Endothelial cell of umbilical vein (primary cell): ENCODE data around the gene NEURL1B.

Source experiments
- CTCF ChIP-seq, 2 donors: IDR thresholded peaks; 1 replicate in 1 of 2; 2 replicates in 1 of 2; pipeline ENCODE4 v1.5.1; 2011; ENCODE audit warnings: low read length in 2 of 2, mild to moderate bottlenecking in 2 of 2, moderate library complexity in 2 of 2, control low read depth in 1 of 2, inconsistent platforms in 1 of 2, low read depth in 1 of 2; ENCODE audit not compliant: insufficient read depth in 1 of 2; ENCODE audit errors: extremely low read depth in 1 of 2
- EZH2 ChIP-seq: IDR thresholded peaks from 2 replicates; pipeline ENCODE4 v1.6.1; 2012; ENCODE audit warnings: borderline replicate concordance, low read depth, mild to moderate bottlenecking, moderate library complexity, low read length, inconsistent platforms; ENCODE audit not compliant: severe bottlenecking
- GATA2 ChIP-seq: IDR thresholded peaks from 2 replicates; pipeline ENCODE4 v1.7.0; 2011; ENCODE audit warnings: low read depth, mild to moderate bottlenecking, moderate library complexity, mixed read lengths, low read length; ENCODE audit not compliant: insufficient read length, insufficient read depth
- JUN ChIP-seq: IDR thresholded peaks from 2 replicates; pipeline ENCODE4 v1.6.1; 2011; ENCODE audit warnings: borderline replicate concordance, low read depth; ENCODE audit not compliant: insufficient read length, insufficient read depth
- MAX ChIP-seq: IDR thresholded peaks from 2 replicates; pipeline ENCODE4 v1.6.1; 2011; ENCODE audit not compliant: insufficient read depth, insufficient read length
- POLR2A ChIP-seq: IDR thresholded peaks from 2 replicates; pipeline ENCODE4 v1.6.1; 2012; ENCODE audit warnings: low read depth, mild to moderate bottlenecking, control low read depth, low read length
- POLR2AphosphoS5 ChIP-seq: IDR thresholded peaks from 2 replicates; pipeline ENCODE4 v1.6.1; 2012; ENCODE audit warnings: low read depth, mild to moderate bottlenecking, control low read depth, low read length, moderate library complexity; ENCODE audit not compliant: insufficient read depth

- TF ChIP-seq CTCF (IDR thresholded peaks at IDR 0.05; ENCODE audit: extremely low read depth in 1 of 2, insufficient read depth in 1 of 2, low read depth in 1 of 2, low read length in 2 of 2) (no peak), POLR2A (no peak), GATA2 (no peak), JUN (no peak), MAX (no peak), EZH2 (no peak), POLR2AphosphoS5 (no peak)
Measured at GRCh38 chr5:172727551-172727950, 86.5 kb downstream of the NEURL1B start.
